GM12891 (cell line): ENCODE data around the gene SHOC1.

Source experiments
- POLR2A ChIP-seq: IDR thresholded peaks from 2 replicates; pipeline ENCODE4 v1.6.1; 2011; ENCODE audit warnings: low read depth, low read length, control low read depth
- TAF1 ChIP-seq: IDR thresholded peaks from 2 replicates; pipeline ENCODE4 v1.6.1; 2011; ENCODE audit warnings: low read depth, low read length, control low read depth

GRCh38 chr9:111795557-111795839, 761 bp upstream of the SHOC1 start:
- no peak for TF ChIP-seq POLR2A
- TF ChIP-seq TAF1, result no peak
